Epithelial cell of esophagus (primary cell): ENCODE results near the gene FAM3B.

Experiments used
- DNase-seq: peaks from one replicate; pipeline ENCODE4 v3.0.0; 2010; ENCODE audit warnings: low read depth
- H3K4me3 ChIP-seq: 2 replicates; pipeline ENCODE4 v1.5.1; 2011; ENCODE audit warnings: mild to moderate bottlenecking, low read length, control low read depth
- CTCF ChIP-seq: IDR thresholded peaks from 2 replicates; pipeline ENCODE4 v1.5.1; 2011; ENCODE audit warnings: low read depth, mild to moderate bottlenecking, low read length, control low read depth, inconsistent platforms; ENCODE audit not compliant: insufficient read depth; ENCODE audit errors: missing control alignments

FAM3B gene

GRCh38 chr21:41397471-41397891, 80.9 kb downstream of the FAM3B start:
- no peak for DNase-seq
- TF ChIP-seq CTCF = no peak
- no peak overlapping the region for H3K4me3 ChIP-seq

DNA sequence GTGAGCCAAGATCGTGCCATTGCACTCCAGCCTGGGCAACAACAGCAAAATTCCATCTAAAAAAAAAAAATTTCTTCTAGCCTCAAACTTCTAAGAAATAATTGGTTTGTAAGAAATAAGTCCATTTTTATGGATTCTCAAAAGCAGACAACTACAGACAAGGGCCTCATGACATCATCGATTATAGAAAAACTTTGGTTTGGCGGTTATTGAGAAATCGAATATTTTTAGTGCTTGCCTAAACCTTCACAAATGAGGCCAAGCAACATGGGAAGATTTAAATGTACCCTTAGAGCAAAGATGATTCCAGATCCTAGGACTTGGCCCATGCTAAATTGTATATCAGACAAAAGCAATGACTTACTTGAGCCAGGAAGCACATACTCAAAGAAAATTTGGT, 81.7 kb downstream of the FAM3B start:
- no peak overlapping the region for H3K4me3 ChIP-seq
- DNase-seq = no peak
- no peak for TF ChIP-seq CTCF

DNA sequence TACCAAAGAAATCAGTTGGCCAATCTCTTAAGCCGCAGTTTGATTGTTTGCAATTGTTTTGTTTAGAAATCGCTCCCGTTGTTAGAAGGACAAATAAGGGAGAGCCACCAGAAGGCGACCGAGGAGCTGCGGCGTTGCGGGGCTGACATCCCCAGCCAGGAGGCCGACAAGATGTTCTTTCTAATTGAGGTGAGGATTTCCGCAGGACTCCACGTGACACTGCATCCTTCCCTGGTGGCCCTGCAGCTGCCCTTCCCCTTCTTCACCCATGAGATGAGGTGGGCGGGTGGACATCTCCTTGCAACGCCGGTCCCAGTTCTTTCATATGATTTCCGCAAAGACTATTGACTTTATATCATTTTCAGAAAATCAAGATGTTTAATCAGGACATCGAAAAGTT, 82.2 kb downstream of the FAM3B start:
- no peak overlapping the region for H3K4me3 ChIP-seq
- no peak for TF ChIP-seq CTCF
- no peak for DNase-seq

DNA sequence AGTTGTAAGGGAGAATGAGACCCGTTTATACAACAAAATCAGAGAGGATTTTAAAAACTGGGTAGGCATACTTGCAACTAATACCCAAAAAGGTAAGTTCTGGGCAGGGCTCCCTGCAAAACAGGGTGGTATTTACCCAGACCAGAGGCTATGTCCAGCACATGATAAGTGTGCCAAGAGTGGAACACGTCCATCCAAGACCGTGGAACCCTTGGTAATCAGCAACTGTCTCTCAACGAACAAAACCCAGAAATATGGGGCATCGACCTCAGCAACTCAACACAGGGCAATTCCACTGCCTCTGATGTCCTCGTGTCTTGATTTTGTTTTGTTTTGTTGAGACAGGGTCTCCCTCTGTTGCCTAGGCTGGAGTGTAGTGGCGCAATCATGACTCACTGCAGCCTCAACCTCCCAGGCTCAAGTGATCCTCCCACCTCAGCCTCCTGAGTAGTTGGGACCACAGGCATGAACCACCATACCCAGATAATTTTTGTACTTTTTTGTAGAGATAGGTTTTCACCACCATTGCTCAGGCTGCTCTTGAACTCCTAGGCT, 82.7 kb downstream of the FAM3B start:
- no peak for TF ChIP-seq CTCF
- no peak for DNase-seq
- no peak overlapping the region for H3K4me3 ChIP-seq

GRCh38 chr21:41402231-41402630, 85.6 kb downstream of the FAM3B start:
- no peak for TF ChIP-seq CTCF
- no peak for DNase-seq
- no peak overlapping the region for H3K4me3 ChIP-seq

DNA sequence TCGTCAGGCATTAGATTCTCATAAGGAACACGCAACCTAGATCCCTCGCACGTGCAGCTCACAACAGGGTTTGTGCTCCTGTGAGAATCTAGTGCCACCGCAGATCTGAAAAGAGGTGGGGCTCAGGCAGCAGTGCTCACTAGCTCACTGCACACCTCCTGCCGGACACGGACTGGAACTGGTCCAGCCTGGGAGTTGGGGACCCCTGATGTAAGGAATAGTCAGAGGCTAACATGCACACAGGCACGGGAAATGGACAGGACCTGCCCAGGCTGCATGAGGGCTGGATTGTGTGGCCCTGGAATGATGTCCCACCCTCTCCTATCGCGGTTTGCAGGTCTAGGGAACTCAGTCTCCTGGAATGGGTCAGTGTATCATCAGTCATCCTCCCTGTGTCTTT, 86.2 kb downstream of the FAM3B start:
- TF ChIP-seq CTCF = no peak
- no peak overlapping the region for H3K4me3 ChIP-seq
- no peak for DNase-seq

DNA sequence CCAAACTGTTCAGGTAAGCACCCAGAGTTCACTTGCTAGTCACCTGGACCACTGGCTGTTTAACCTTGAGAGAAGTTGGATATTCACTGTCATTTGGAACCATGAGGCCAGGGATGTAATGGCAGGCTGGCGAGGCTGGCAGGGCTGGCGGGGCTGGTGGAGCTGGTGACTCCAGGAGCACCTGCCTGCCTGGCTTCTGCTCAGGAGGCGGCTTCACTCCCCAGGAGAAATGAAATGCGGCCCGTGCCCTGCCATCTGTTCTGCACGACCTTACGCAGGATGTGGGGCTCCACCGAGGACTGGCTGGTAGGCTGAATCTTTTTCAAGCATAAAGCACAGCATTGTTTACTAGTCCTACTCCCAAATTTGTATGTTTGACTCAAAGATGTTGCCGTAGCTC, 86.7 kb downstream of the FAM3B start:
- DNase-seq = no peak
- no peak overlapping the region for H3K4me3 ChIP-seq
- TF ChIP-seq CTCF = no peak
